Activated naive CD4-positive, alpha-beta T cell treated with anti-CD3 and anti-CD28 coated beads, Interleukin-2, amount 50 U/mL, for 72 hours (primary cell): ENCODE results near the gene CROT. TPM values are rescaled to one million over a fixed set of nuclear protein-coding genes. Genes with fewer than 3 reads are reported as not detected.

Experiments
- ATAC-seq, 2 donors: fragments of 150-1000 bp; cut with Tn5 transposase; 2 replicates each; pipeline ENCODE4 v1.10.0; 2021; ENCODE audit warnings: mild to moderate bottlenecking in 2 of 2, moderate library complexity in 2 of 2
- DNase-seq, 2 donors: peaks; one replicate each; pipeline ENCODE4 v3.0.0; 2021 to 2022; ENCODE audit warnings: low spot score in 2 of 2
- H3K27ac Mint-ChIP-seq, 2 donors: one replicate each; pipeline ENCODE4 v1.8.0; 2022; ENCODE audit warnings: mild to moderate bottlenecking in 2 of 2, mixed read lengths in 2 of 2
- H3K36me3 Mint-ChIP-seq, 2 donors: one replicate each; pipeline ENCODE4 v1.8.0; 2022; ENCODE audit warnings: mixed read lengths in 2 of 2
- H3K9me3 Mint-ChIP-seq, 2 donors: one replicate each; pipeline ENCODE4 v1.8.0; 2022; ENCODE audit warnings: mixed read lengths in 2 of 2
- total RNA-seq, 2 donors: library from RNA; stranded (reverse); gene quantifications; one replicate each; pipeline ENCODE4 v1.2.3, GENCODE V29; 2022

Gene CROT
- total RNA-seq, 2 donors from 2014 or later = 7.5 to 9.5 TPM

DNA sequence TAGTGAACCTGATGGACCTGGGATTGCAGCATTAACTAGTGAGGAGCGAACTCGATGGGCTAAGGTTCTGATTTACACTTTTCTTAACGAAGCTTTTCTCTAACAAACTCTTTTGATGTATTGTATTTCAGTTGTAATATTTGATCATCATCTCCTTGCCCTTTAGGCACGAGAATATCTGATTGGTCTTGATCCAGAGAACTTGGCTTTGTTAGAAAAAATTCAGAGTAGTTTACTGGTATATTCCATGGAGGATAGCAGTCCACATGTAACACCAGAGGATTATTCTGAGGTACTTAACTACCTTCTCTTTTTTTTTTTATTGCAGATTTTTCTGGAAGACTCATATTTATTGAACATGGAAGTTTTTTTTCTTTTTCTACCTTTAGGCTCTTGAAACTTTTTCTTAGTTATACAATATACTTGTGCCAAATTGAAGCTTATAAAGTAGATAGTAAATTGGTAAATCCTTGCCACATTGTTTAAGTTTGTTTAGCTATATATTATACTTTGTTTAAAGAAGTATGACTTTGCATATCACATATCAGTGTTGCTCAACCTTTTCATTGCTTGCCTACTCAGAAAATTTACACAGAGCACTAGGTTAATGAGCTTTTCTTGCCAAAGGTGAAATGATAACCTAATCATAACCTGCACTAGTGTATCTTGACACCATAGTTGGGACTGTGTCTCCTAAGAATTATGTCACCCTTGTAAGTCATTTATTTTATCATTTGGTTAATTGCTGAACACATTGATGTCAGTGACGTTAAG is 30.4 kb downstream of the CROT start:
- Mint-ChIP-seq H3K36me3 (peaks cover 0 to 4% of the 10 kb centered on the region in 2 donors), H3K27ac (no peak overlapping the region), H3K9me3 (no peaks in the 10 kb centered on the region)
- DNase-seq (no peak), ATAC-seq (no peak)

DNA sequence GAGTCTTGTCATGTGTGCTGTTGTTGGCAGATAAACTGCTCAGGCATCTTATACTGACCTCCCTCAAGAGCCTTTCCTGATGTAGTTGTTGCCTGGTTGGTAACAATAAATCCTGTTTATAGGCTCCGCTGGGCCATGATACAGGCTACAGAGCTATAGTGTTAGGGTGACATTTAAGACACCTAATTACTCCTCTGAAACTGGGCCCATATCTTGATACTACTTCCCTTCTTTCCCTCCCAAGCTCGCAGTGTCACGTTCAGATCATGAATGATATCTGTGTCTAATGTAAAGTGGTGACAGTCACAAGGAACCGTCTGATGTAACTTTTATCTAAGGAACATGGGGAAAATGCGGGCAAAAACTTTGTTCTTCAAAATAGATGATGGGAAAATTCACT is 35.4 kb downstream of the CROT start:
- ATAC-seq (no peak), DNase-seq (no peak)
- Mint-ChIP-seq H3K27ac (no peak overlapping the region), H3K36me3 (peaks cover 16 to 20% of the 10 kb centered on the region in 2 donors), H3K9me3 (no peaks in the 10 kb centered on the region)

DNA sequence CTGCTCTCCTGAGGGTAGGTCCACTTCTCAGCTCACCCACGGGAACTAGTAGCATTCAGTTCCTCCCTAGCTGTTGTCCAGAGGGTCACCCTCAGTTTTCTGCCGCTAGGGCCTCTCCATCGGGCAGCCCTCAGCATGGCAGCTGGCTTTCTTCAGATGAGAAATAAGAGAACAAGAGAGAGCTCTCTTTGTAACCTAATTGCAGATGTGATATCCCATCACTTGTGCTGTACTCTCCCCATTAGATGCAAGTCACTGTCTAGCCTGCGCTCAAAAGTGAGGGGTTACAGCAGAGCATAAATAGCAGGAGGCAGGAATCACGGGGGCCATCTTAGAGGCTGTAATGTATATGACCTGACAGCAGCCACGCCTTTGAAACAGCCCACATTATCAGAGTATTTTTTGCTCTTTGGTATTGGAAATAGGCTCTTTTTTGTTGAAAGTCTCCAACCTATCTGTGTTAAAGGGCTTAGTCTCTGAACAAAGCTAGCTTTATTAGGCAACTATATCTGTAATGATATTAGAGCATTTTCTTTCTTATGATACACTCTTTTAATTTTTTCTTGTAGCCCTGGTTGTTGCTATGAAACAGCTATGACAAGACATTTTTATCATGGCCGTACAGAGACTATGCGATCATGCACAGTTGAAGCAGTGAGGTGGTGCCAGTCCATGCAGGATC is 45.7 kb downstream of the CROT start:
- DNase-seq (no peak), ATAC-seq (no peak)
- Mint-ChIP-seq H3K27ac (no peak overlapping the region), H3K36me3 (peaks cover 16 to 18% of the 10 kb centered on the region in 2 donors), H3K9me3 (no peaks in the 10 kb centered on the region)

DNA sequence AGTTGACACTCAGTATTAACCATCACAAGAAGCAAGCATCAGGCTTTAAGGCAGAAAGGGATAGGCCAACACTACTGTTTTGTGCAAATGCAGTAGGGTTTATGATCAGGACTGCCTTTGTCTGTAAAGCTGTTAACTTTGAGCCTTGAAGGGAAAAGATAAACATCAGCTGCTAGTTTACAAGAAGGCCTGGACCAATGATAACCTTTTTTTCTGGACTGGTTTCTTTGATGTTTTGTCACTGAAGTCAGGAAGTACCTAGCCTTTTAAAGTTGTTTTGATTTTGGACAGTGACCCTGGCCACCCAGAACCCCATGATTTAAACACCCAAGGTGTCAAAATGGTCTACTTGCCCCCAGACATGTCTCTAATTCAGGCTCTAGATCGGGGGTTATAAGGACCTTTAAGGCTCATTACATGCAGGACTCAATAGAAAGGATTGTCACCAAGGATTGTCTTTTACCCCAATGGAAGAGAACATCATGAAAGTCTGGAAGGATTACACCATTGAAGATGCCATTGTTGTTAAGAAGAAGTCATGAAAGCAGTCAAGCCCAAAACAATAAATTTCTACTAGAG is 50.1 kb downstream of the CROT start:
- ATAC-seq (no peak), DNase-seq (no peak)
- no peaks in the 10 kb centered on the region for H3K9me3 Mint-ChIP-seq
- peaks cover 0 to 10% of the 10 kb centered on the region in 2 donors for H3K36me3 Mint-ChIP-seq
- H3K27ac Mint-ChIP-seq = no peak overlapping the region

DNA sequence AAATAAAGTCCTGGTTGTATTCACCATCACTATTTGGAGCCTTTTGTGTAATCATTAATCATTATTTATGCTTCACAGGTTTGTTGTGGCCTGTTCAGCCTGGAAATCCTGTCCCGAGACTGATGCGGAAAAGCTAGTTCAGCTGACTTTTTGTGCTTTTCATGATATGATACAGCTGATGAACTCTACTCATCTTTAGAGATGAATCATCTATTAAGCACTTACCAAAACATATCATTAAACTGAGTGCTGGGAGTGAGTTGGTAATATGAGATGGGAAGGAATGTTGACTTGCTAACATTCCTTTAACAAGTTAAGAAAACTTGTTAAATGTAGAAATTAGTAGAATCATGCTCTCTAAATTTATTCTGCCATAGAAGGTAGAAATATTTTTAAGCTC is 53.0 kb downstream of the CROT start:
- no peak overlapping the region for H3K27ac Mint-ChIP-seq
- ATAC-seq = no peak
- H3K9me3 Mint-ChIP-seq = no peaks in the 10 kb centered on the region
- no peak for DNase-seq
- H3K36me3 Mint-ChIP-seq = no peaks in the 10 kb centered on the region

DNA sequence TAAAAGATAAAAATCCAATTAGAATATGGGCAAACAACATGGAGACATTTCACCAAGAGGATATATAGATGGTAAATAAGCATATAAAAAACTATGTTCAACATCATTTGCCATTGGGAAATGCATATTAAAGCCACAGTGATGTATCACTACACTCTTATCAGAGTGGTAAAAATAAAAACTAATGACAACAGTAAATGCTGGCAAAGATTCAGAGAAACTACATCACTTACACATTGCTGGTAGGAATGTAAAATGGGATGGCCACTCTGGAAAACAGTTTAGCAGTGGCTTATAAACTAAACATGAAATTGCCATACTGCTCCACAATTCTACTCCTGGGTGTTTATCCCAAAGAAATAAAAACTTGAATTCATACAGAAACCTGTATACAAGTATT is 59.2 kb downstream of the CROT start:
- ATAC-seq (no peak), DNase-seq (no peak)
- H3K27ac Mint-ChIP-seq = no peak overlapping the region
- no peaks in the 10 kb centered on the region for H3K9me3 Mint-ChIP-seq
- H3K36me3 Mint-ChIP-seq = no peaks in the 10 kb centered on the region

DNA sequence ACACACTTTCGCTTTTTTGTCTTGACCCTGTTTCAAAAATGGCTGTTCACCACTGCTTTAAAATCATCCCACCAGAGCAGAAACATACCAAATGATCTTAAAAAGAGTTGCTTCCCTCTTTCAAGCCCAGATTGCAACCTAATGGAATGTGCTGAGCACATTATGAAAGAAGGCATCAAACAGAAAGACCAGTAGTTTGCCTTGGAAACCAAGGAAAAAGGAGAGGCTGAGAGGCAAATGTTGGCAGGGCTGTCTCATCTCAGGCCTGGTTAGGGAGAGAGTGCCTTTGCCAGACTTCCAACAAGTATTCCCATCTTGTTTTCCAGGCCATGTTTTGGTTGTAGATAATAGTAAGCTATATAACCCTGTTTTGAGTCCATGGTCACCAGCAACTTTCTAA is 65.7 kb downstream of the CROT start:
- no peaks in the 10 kb centered on the region for H3K36me3 Mint-ChIP-seq
- no peaks in the 10 kb centered on the region for H3K9me3 Mint-ChIP-seq
- H3K27ac Mint-ChIP-seq = no peak overlapping the region
- ATAC-seq = no peak
- no peak for DNase-seq

DNA sequence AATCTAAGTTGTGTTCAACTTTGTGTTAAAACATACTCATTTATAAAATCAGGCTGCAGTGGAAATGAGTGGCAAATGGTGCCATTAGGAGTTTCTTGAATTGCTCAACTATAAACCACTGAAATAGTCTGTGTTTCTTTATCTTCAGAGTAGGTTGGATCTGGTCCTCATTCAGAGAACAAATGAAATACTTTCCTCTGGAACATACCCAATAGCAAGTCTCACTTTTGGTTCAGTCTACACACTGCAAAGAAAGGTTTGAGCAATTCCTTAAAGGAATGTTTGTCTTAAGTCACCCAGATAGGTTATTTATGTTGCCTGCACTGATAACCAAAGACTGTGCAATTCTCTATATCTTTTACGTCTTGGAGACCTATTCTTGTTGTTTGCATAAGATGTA is 67.6 kb downstream of the CROT start:
- no peak for ATAC-seq
- Mint-ChIP-seq H3K36me3 (no peaks in the 10 kb centered on the region), H3K27ac (no peak overlapping the region), H3K9me3 (no peaks in the 10 kb centered on the region)
- no peak for DNase-seq

DNA sequence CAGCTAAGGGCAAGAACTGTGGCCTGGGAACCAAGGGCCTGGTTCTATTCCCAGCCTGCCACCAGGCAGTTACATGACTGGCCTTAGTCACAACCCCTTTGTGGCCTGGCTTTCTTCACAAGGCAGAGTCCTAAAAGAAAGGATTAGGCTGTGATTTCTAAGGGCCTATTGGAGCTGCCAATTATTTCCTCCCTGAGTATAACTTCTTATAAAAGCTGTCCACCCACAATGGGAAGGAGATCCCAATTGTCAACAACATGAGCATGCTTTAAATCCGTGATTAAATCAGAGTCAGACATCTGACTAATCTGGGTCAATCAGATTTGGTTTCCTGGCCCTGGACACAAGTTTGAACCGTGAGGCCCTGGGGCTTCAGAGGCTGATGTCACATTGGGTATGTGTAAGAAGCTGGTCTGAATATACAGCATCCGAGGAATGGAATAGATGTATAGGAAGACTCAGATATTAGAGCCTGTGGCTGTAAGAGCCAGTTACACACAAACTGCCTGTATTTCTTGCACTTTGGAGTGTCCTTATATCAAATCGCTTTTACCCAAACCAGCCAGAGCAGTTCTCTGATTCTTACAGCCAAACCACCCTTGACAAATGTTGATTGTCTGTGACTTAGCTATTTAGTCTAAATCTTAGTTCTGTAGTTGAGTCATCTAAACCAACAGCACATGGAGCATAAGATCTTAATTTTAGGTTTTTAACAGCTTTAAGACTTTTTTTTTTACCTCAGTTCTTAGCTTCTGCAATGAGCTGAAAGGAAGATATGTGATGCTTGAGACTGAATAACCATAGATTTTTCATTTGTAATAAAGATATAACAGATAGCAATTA is 68.7 kb downstream of the CROT start:
- ATAC-seq (no peak), DNase-seq (no peak)
- no peak overlapping the region for H3K27ac Mint-ChIP-seq
- H3K9me3 Mint-ChIP-seq = no peaks in the 10 kb centered on the region
- H3K36me3 Mint-ChIP-seq = no peaks in the 10 kb centered on the region

DNA sequence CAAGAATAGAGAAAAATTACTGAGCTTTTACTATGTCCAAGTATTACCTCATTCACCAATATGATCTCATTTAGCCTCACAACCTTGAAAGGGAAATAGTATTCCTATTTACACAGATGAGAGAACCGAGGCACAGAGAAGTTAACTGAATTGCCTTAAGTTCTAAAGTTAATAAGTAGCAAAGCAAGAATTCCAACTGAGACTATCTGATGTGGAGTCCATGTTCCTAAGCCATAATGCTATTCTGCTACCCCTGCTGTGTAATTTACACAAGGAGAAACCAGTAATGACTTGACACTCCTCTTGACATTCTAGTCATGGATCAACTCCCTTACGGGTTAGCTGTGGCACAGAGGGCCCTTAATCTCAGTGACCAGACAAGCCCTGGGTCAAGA is 69.3 kb downstream of the CROT start:
- no peak for DNase-seq
- no peak for ATAC-seq
- H3K27ac Mint-ChIP-seq = no peak overlapping the region

DNA sequence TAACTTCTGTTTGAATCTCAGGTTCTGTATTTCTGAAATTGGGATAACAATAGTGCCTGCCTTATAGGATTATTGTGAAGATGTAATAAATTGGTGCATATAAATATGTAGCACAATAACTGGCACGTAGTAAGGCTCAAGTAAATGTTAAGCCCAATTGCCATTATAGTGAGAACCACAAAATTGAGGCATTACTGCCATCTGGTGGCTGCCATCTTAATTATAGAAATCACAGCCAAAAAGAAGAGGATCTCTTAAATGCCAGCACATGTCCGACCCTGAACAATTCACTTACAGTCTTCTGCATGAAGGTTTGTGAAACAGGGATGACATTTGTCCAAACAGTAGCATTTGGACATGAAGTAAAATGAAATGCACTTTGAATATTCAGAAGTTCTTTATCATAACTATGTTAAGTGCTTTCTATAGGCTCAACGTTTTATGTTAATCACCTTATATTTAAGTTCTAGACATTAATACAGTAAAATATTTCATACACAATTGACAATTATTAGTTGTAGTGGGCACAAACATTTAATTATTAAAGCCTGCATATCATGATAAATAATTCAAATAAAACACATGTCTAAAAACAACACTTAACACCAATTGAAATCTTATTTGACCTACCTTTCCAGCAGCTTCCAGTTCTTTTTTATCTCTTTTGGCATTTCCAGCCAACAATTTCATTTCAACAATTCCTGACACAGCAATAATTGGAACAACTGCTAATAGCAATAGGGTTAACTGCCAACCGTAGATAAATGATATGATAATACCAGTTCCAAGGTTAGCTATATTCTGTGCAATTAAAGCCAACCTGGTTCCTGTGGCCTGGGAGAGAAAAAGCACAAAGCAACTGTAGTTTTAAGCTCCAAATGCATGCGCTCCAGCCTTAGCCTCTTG is 71.5 kb downstream of the CROT start:
- H3K36me3 Mint-ChIP-seq = no peaks in the 10 kb centered on the region
- H3K27ac Mint-ChIP-seq = no peak overlapping the region
- H3K9me3 Mint-ChIP-seq = no peaks in the 10 kb centered on the region
- peak; percentile 48 to 64 for ATAC-seq
- peak in 1 of 2 donors; percentile 71 for DNase-seq

More for the DNA sequence above, 69.3 kb downstream of the CROT start:
- no peaks in the 10 kb centered on the region for H3K36me3 Mint-ChIP-seq
- H3K9me3 Mint-ChIP-seq = no peaks in the 10 kb centered on the region

DNA sequence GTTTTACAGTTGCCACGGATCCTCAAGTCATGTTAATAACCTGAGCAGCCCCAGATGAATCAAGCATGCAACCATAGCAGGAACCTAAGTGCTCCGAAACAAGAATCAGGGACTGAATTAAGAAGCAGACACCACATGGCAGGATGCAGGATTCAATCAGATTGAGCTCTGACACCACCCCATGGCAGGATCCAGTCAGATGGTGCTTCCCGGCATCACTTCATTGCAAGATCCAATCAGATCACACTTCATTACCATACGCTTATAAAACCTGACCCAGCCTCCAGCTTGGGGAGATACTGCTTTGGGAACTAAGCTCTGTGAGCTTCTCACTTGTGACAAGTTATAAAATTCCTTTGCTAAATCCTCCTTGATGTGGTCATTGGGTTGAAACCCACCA is 74.7 kb downstream of the CROT start:
- ATAC-seq (peak in 1 of 2 donors; percentile 16), DNase-seq (no peak)
- no peaks in the 10 kb centered on the region for H3K9me3 Mint-ChIP-seq
- H3K36me3 Mint-ChIP-seq = no peaks in the 10 kb centered on the region
- no peak overlapping the region for H3K27ac Mint-ChIP-seq

DNA sequence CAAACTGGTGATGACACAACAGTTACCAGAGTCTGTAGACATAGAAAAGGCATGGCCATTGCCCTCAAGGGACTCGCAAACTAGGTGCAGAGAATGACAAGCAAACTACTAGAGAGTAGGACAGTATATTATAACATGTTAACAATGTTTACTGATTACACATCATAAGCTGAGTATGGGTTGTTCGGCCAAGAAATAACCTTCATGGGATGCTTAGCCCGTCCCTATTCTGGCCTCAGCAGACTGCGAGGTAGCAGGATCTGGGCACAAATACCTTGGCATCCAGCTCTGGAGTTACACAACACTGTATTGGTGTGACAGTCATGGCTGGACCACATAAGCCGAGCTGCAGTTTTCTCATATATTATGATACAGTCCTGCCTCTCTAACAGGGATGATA is 78.6 kb downstream of the CROT start:
- Mint-ChIP-seq H3K27ac (no peak overlapping the region), H3K9me3 (no peaks in the 10 kb centered on the region), H3K36me3 (no peaks in the 10 kb centered on the region)
- ATAC-seq = no peak
- no peak for DNase-seq

DNA sequence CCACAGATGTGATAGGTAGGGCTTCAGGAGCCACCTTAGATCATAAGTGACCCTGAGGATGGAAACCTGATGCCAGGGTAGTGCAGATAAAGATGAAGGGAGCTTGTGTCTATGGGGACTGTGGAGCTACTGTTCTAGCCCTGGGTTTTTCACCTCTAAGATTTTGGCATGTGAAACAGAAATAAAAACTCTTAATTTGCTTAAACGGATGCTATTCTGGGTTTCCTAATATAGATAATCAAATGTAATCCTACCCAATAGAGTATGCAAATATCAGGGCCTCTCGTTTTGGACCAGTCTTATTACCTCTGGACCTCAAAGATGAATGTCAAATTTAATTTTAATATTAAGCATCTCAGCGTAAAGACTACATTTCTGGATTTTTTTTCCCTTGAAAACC is 80.7 kb downstream of the CROT start:
- Mint-ChIP-seq H3K36me3 (no peaks in the 10 kb centered on the region), H3K27ac (no peak overlapping the region), H3K9me3 (no peaks in the 10 kb centered on the region)

DNA sequence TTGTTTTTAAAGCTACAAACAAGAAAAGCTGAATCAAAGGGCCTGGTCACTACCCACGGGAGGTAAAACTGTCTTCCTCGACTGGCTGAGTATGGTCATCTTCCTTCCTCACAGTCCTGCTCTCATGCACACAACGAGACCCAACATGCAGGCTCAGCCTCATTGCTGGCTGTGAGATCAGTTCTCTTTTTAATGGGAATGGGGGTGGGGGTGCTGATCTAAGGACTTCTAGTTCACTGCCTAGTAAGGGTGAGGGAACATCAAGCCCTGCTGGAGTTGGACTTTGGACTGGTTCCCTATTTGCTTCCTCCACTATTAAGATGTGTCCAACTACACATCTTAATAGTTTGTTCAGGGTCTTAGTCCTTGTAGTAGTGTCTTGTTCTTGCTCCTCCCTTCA is 81.8 kb downstream of the CROT start:
- ATAC-seq = no peak
- H3K36me3 Mint-ChIP-seq = no peaks in the 10 kb centered on the region
- H3K27ac Mint-ChIP-seq = no peak overlapping the region
- DNase-seq = no peak
- H3K9me3 Mint-ChIP-seq = no peaks in the 10 kb centered on the region

More for the DNA sequence above, 80.7 kb downstream of the CROT start:
- DNase-seq = no peak
- no peak for ATAC-seq

DNA sequence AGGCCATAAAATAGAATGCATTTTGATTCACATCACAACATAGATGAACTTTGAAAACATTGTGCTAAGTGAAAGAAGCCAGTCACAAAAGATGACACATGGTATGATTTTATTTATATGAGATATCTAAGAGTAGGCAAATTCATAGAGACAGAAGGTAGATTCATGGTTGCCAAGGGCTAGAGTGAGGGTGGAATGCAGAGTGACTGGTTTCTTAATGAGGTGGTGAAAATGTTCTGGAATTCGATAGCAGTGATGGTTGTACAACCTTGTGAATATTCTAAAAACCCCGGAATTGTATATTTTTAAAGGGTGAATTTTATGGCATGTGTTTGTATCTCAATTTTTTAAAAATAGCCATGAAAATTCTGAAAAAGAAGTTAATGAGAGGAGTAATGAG is 87.1 kb downstream of the CROT start:
- ATAC-seq (no peak), DNase-seq (no peak)
- H3K9me3 Mint-ChIP-seq = no peaks in the 10 kb centered on the region
- no peaks in the 10 kb centered on the region for H3K36me3 Mint-ChIP-seq
- no peak overlapping the region for H3K27ac Mint-ChIP-seq
